CD1c-positive myeloid dendritic cell (primary cell): ENCODE measurements around the gene PLCB4.
"Not testable (repeated sequence)": the region's sequence is repeated elsewhere in the genome, so short reads cannot be mapped to it uniquely, and the experiment has no call there.

Experiments
- DNase-seq: peaks from one replicate; pipeline ENCODE4 v3.0.0-alpha.2; 2016; ENCODE audit errors: extremely low spot score

PLCB4 gene

DNA sequence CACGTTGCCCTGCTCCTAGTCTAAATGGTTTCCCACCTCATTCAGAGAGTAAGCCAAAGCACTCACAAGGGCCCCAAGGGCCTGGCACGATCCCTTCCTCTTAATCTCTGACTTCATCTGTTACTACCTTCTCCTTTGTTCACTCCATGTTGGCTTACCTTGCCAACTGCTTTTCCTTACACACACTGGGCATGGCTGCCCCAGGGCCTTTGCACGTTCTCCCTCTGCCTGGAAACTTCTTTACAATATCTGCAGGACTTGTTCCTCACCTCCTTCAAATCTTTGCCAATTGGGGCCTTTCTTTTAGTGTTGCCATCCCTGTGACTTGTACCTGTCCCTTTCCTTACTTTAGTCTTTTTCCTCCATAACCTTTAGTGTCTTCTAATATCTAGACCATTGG, 73.9 kb downstream of the PLCB4 start:
- DNase-seq: no peak

DNA sequence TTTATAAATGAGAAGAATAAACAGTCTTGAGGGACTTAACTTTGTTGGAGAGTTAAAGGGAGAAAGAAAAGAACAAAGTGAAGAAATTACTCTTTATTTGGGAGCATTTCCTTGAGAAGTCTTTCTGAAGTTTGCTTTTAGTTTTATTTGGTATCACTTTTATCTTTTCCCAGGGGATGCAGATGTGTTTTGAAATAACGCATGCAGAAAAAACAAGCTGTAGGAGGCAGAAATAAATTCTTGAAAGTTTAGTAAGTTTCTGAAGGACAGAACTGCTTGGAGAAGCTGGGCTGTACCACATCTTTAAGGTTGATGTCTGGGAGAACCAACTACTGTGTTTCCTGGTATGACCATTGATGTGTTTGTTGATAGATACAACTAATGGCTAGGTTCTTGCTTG, 75.0 kb downstream of the PLCB4 start:
- DNase-seq: no peak

DNA sequence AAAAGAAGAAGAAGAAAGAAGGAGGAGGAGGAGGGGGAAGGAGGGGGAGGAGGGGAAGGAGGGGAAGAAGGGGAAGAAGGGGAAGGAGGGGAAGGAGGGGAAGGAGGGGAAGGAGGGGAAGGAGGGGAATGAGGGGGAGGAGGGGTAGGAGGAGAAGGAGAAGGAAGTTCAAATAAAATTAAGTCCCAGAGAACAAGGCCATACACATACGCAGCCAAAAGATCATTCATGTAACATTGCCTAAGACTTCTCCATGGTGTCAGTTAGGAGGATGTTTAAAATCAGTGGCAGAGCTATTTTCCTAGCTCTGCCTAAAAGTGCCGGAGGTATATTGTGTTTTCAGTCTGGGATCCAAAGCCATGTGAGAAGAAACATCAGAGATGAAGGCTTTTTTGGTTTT, 75.8 kb downstream of the PLCB4 start:
- DNase-seq: no peak

DNA sequence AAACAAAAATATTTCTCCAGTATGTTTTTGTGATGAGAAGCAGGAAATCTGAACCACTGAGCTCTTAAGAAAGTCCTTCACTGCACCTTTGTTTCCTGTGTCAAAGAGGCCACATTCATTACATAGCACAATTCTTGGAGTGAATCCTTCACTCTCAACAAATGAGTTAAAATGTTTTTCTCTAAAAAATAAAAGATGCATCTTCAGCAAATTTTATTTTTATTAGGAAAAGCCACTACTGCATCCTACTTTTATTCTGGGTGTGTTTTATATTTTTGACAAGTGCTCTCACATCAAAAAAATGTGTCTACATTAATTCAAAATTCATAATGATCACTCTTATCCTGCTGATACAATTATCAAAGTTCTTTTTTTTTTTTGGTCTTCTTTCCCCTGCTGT, 76.3 kb downstream of the PLCB4 start:
- DNase-seq: no peak

DNA sequence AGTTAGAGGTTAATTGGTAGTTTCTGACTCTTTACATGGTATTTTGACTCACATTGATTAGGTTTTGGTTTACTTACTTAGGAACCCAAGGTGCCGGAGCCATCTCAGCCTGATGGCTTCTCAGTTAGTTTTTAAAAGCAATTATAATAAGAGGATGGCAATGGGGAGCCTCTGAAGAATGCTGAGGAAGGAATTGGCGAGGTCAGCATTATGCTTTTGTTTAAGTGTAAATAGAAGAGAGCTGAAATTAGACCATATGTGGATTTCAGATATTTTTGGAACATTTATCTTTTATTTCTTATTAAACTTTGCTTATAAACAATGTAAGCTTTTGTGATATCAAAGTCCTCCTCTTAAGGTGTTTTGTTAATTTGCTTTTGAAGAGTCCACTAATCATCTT, 77.8 kb downstream of the PLCB4 start:
- no peak for DNase-seq

DNA sequence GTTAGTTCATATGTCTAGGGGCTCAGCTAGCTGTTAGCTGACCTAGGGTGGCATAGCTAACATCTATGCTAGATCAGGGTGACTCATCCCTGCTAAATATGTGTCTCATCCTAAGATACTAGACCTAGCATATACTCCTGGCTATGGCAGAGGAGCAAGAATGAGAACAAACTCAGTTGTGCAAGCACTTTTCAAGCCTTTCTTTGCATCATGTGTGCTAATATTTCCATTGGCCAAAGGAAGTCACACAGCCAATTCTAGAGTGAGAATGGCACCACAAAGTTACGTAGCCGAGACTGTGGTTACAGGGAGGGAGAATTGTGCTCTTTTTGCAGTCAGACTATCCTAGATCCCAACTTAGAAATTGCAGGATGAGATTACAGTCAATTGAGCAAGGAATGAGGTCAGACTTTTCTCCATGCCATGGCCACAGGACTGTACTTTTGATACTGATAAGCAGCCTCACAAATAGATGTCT, 78.7 kb downstream of the PLCB4 start:
- no peak for DNase-seq

DNA sequence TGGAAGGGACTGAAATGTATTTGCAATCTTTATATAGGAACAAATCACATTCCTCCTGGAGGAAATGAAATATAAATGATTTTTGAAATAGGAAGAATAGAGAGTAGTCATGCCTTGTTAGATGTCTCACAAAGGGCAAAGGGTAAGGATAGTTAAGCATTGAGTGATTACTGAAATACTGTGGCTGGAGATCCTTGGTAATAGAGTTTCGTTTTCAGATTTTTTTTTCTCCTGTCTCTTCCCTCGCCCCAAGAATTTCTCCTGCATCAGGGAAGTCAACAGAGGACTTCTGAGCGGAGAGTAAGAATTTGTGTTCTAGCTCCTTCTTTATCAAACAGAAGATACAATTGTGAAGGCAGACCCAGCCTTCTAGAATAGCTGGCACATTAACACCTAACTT, 79.4 kb downstream of the PLCB4 start:
- no peak for DNase-seq

DNA sequence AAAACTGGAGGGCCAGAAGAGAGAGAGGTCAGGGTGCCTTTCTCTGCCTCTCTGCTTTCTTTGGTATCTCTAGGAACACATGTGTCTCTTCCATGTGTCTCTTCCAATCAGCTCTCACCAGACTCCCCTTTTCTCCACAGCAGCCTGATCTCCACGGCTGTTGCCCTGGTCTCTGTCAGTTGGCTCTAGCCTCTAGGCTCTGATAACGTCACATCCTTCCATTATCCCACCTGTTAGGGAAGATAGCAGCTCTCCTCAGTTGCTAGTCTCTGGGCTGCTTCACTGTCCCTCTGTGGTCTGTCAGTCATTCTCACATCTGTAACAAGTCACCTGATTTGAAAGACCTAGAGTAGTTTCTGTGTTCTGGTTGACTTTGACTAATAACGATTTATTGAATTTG, 80.2 kb downstream of the PLCB4 start:
- DNase-seq: no peak

DNA sequence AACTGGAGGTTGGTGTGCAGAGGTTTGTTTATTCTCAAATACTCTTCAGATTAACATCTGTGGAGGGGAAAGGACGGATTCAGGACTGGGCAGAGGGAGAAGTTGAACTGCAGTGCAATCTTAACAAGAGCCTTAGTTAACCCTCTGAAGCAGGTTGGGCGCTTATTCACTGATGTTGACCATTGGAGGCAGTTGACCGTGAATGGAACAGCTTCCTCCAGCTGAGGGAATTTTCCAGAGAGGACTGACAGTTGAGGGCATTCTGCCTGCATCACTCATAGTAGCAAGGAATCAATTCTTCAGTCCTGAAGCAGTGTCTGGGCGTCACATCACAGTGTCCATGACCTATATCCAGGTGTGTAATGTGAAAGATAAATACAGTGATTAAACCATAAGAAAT, 80.9 kb downstream of the PLCB4 start:
- no peak for DNase-seq

DNA sequence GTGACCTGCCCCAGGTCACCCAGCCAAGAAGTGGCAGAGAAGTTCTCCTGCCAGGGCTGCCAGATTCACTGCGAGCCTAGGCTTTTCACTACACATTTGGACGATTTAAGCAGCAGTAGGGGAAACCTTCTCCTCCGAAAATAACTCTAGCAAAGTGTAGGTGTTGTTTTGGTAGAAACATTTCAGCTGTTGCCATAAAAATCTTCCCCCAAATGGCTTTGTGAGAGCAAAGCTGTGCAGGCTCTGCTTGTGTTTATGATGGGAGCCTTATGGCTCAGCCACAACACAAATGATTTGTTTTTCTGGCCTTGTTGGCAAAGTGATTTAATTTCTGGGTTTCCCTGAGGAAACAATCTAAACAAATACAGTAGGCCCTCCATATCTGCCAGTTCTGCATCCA, 81.8 kb downstream of the PLCB4 start:
- no peak for DNase-seq

DNA sequence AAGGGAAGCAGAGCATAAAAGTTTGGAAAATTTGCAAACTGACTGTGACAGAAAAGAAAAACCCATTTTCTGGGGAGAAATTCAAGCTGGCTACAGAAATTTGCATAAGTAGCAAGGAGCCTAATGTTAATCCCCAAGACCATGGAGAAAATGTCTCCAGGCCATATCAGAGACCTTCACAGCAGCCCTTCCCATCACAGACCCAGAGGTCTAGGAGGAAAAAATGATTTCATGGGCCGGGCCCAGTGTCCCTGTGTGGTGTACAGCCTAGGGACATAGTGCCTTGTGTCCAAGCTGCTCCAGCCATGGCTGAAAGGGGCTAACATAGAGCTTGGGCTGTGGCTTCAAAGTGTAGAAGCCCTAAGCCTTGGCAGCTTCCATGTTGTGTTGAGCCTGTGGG, 83.3 kb downstream of the PLCB4 start:
- DNase-seq: not testable (repeated sequence)

DNA sequence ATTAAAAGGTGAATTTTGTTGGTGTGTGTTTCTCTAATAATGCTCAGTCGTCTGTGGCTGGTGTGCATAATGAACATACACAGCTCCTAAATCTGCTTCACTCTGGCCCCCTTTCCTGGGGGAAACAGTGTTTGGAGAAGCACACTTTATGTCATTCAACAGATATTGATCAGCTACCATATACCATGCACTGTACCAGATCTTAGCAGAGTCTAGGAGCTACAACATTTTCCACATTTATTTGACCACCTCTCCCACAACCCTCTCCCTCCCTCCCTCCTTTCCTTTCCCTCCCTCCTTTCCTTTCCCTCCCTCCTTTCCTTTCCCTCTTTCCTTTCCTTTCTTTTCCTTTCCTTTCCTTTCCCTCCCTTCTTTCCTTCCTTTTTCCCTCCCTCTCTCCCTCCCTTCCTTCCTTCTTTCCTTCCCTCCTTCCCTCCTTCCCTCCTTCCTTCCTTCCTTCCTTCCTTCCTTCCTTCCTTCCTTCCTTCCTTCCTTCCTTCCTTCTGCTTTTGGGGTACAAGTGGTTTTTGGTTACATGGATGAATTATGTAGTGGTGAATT, 85.7 kb downstream of the PLCB4 start:
- DNase-seq: no peak

DNA sequence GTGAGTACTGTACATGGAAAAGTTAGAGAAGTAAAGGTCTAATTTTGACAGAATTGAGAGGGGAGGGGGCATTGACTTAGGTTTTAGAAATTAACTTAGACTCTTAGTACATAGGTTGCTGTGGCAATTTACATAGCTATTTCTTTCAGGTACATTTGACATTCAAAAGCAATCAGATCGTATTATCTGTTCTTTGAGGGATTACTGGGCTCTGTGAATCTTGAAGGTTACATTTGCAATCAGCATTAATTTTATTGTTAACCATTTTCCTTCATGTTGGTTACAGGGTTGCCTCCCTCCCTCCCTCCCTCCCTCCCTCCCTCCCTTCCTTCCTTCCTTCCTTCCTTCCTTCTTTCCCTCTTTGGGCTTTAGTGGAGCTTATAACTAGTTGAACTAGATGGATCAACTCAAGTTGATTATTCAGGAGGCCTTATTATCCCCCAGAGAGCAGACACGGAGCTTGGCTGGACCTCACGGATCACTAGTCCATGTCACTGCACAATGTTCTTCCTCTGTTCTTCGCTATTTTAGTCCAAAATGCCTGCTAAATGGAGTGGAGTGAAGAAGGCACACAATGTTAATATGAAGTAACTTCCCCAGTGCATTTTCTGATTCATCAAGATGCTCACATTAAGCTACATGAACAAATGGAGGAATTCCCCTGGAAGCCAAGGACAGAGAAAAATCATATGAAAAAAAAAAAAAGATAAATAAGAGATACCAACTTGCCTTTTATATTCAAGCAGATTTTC, 87.8 kb downstream of the PLCB4 start:
- DNase-seq: no peak

DNA sequence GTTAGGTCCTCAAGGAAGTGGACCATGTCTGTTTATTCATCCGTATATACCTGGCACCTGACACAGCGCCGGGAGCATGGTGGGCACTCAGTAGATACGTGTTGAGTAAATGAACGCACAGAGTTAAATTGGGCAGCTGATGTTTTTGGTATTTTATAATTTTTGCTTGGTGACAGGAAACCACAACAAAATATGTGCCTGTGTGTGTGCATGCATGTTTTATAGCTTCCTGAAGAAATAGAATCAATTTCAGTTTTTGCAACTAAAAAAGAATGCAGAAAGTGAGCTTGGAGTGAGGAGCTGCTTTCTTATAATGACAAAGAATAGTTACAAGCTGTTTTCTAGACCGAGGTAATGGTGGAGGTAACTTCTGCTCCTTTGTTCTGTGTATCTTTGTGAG, 91.4 kb downstream of the PLCB4 start:
- DNase-seq: no peak

DNA sequence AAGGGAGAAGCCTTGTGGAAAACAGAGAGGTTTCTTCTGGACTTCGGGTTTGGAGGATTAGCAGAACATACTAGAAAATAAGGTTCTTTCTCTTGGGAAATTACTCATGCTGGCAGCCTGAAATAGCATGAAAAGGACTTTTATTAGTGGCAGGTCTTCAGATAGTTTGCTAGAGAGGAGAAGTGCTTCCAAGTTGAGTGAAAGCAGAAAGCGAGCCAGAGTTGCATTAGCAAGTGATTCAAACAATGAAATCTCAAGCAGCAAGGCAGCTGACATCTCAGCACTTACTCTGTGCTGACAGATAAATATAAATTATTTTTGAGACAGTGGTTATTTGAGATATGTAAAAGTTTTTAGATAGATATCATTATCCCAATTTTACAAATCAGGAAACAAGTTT, 91.9 kb downstream of the PLCB4 start:
- no peak for DNase-seq

DNA sequence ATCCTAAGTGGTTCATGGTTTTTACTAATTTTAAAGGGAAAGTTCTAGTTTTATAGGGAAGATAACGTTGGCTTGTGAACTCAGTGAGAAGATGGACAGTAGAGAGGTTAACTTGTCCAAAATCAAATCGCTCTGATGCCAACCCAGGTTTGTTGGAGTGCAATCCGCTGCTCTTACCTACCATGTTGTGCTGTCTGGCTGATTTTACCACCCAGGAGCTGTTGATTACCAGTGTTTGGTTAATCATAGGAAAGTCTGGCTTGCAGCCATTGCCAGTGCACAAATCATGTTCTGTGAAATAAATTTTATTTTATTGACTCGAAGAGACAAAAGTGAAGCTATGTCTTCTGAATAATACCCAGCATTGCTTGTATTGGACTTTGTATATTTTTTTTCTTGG, 92.4 kb downstream of the PLCB4 start:
- DNase-seq: no peak

DNA sequence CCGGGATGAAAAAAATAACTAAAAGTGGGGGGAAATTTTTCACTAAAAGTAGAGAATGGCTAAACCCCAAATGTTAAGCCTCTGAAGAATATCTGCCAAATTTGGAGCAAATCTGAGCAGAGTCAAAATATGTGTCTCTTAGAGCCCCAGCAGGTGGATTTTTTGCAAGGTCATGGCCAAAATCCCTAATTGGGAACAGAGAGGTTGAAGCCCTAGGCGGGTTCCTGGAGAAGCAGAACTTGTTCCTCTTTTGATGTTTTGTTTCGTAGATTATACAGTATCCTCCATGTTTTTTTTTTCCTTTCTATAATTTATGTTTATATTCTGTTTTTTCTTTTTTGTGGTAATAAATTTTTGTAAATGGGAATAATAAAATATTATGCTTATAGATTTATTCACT, 94.4 kb downstream of the PLCB4 start:
- DNase-seq: peak; percentile 12

DNA sequence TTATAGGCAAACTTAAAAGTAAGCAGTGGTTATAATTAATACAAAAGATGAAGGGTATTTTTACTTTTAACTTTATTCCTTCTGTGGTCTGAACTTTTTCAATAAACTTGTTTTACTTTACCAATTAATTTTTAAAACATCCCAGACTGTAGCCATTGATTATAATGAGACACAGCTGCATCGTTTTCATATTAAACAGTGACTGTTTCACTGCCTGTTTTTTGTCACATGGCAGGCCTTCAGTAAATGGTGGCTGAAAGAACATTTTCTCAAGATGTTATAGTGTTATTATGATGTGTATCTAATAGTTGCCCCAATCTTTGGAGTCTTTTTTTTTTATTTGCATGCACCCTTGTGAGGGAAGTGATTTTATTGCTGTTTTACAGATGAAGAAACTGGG, 95.1 kb downstream of the PLCB4 start:
- DNase-seq: no peak

DNA sequence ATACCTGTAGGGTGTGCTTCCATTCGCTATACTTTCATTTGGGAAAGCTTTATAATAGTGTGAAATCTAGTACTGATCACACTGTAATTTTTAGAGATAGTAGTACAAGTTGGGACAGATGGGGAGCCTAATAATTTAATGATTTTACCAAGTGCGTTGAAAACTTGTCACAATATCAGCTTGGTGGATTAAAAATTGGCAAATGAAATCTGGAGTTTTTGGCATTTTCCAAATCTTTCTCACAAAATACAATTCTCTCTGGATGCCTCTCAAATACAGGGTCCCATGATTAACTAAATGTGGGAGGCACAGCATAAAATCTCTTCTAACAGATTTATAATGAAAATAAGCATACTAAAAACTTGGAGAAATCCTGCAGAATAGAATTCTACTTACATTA, 96.4 kb downstream of the PLCB4 start:
- no peak for DNase-seq

DNA sequence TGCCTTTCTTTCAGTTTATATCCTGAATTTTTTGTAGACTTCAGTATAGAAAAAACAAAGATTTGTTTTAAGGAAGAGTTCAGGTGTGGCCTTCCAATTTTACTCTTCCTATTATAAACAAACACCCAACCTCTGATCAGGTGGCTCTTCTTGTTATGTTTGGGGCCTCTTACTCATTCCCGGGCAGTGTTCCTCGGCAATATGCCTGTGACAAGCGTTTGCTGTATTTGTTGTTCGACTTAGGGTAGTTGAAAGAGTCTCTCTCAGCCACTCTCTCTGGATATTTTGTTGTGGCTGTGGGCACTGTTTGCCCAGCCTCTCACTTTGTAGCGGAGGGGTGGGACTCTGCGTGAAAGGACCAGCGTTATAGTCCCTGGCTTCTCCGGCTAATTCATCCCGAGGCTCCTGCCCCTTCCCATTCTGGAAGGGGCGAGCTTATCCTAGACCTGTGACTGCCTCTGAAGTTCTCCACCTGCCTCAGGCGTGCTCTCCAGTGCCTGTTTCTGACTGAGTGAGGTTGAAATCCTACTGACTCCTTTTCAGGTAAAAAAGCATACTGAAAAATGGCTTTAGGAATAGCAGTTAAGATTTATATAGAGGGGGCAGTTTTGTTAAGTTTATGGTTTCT, 97.4 kb downstream of the PLCB4 start:
- DNase-seq: no peak

DNA sequence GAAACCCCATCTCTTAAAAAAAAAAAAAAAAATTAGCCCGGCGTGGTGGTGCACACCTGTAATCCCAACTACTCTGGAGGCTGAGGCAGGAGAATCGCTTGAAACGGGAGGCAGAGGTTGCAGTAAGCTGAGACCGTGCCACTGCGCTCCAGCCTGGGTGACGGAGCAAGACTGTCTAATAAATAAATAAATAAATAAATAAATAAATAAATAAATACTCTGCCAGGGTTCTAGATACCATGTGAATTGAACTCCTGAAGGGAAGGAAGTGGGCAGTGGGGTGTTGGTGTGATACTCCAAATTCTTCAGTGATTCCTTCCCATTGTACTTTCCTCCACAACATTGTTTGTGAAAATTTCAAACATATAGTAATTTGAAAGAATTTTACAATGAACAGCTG, 100.5 kb downstream of the PLCB4 start:
- no peak for DNase-seq

DNA sequence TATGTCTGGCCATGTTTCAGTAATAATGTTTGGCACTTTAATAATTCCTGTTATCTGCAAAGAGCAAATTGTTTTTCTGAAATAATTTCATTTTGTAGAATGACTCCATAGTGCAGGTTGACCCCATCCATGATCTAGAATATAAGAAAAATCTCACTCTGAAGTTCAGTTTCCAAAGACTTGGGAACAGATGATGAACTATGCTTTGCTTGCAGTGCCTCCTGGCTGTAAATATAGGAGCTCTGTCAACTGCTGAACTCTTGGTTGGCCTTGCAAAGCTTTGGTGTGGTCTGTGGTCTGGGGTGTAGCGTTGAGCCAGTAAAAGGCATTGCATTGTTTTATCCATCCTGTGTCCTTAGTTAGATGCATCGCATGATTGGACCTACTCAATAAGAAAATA, 104.0 kb downstream of the PLCB4 start:
- no peak for DNase-seq

DNA sequence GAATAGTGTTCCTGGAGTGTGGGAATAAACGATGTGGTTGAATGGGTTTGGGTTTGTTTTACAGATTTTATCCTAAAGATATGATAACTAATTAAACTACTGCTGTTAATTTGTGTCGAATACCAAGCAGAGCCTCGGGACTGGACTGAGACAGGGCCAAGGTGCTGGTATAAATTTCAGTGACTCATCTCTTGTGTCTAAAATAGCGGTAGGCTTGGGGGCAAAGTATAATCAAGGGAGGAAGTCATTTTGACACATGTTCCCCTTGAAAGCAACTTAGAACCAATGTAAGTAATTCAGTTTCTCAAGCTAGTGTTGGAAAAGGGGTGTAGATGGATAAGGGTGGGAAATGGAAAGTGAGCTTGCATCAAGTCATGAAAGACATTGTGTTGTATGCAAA, 108.4 kb downstream of the PLCB4 start:
- no peak for DNase-seq
